ENCODE data around the gene LSM7.

DNA sequence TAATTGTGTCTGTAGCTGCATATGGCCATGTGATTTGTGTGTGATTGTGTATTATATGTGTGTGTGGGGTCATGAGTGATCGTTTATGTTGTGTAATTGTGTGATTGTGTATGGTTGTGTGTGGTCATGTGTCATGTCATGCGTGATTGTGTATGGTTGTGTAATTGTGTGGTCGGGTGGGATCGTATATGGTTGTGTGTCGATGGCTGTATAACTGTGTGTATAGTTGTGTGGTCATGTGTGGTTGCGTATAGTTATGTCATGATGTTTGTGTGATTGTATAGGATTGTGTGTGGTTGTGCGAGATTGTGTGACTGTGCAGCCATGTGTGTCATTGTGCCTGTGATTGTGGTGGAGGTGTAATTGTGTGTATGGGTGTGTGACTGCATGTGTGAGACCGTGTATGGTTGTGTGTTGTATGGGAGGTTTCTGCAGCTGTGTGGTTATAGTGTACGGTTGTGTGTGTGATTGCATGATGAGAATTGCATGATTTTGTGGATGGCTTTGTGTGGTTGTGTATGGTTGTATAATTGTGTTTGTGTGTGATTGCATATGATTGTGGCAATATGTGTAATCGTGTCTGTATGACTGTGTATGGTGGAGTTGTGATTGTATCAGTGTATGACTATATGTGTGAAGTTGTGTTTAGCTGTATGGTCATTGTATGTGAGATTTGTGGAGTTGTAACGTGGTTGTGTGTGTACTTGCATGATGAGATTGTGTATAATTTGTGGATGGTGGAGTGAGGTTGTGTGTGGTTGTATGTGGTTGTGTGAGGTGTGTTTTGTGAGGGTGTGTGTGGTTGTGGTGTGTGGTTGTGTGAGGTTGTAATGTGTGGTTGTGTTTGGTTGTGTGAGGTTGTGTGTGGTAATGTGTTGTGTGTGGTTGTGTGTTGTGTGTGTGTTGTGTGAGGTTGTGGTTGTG, 33.9 kb upstream of the LSM7 start:
- TF ChIP-seq, protein P1, sequence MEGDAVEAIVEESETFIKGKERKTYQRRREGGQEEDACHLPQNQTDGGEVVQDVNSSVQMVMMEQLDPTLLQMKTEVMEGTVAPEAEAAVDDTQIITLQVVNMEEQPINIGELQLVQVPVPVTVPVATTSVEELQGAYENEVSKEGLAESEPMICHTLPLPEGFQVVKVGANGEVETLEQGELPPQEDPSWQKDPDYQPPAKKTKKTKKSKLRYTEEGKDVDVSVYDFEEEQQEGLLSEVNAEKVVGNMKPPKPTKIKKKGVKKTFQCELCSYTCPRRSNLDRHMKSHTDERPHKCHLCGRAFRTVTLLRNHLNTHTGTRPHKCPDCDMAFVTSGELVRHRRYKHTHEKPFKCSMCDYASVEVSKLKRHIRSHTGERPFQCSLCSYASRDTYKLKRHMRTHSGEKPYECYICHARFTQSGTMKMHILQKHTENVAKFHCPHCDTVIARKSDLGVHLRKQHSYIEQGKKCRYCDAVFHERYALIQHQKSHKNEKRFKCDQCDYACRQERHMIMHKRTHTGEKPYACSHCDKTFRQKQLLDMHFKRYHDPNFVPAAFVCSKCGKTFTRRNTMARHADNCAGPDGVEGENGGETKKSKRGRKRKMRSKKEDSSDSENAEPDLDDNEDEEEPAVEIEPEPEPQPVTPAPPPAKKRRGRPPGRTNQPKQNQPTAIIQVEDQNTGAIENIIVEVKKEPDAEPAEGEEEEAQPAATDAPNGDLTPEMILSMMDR (conservative IDR thresholded peaks at IDR 0.05; ENCODE audit: low read length): no peak
- TF ChIP-seq EZH2phosphoT487 (IDR thresholded peaks at IDR 0.05; ENCODE audit: borderline replicate concordance, low read depth, low read length): no peak

Measured in OCI-LY7 (cell line).